Gastroesophageal sphincter (tissue), 4 donors: ENCODE measurements around the gene BORCS6. TPM values are rescaled to one million over a fixed set of nuclear protein-coding genes. Genes with fewer than 3 reads are reported as not detected.
A peak's percentile ranks its signal among the peaks of the same experiment; 100 is the strongest.

Source experiments
- ATAC-seq: fragments of 150-250 bp; one replicate; pipeline ENCODE4 v1.9.1; 2016; ENCODE audit warnings: mild to moderate bottlenecking, moderate library complexity
- H3K27ac ChIP-seq, 4 donors: fragments of 200-600 bp; sonication (generic) in 3 of 4; 1 replicate in 3 of 4; 2 replicates in 1 of 4; pipeline ENCODE4 v1.5.1; 2016 to 2019
- H3K27me3 ChIP-seq: fragments of 200-600 bp; sonication (generic); one replicate; pipeline ENCODE4 v1.5.1; 2019
- H3K36me3 ChIP-seq, 2 donors: fragments of 200-600 bp; sonication (generic); one replicate each; pipeline ENCODE4 v1.5.1; 2019; ENCODE audit warnings: control low read depth in 1 of 2
- H3K4me1 ChIP-seq, 3 donors: fragments of 200-600 bp; sonication (generic); 1 replicate in 2 of 3; 2 replicates in 1 of 3; pipeline ENCODE4 v1.5.1; 2016 to 2019; ENCODE audit warnings: control low read depth in 2 of 3
- H3K4me3 ChIP-seq, 2 donors: fragments of 200-600 bp; sonication (generic); one replicate each; pipeline ENCODE4 v1.5.1; 2019; ENCODE audit warnings: mild to moderate bottlenecking in 1 of 2, moderate library complexity in 1 of 2
- H3K9me3 ChIP-seq, 3 donors: fragments of 200-600 bp; sonication (generic); one replicate each; pipeline ENCODE4 v1.5.1; 2017 to 2019; ENCODE audit warnings: control low read depth in 2 of 3
- CTCF ChIP-seq, 4 experiments: fragments of 200-600 bp in 2 of 4; fragments of 450-650 bp in 2 of 4; sonication (generic) in 1 of 4; IDR thresholded peaks; one replicate each; pipeline ENCODE4 v1.5.1; 2017 to 2019; ENCODE audit warnings: antibody characterized with exemption in 4 of 4, mild to moderate bottlenecking in 2 of 4, moderate library complexity in 2 of 4
- EP300 ChIP-seq: sonication (generic); formaldehyde crosslinking; IDR thresholded peaks from one replicate; pipeline ENCODE4 v1.6.1; 2017; ENCODE audit warnings: antibody characterized with exemption, mild to moderate bottlenecking
- POLR2A ChIP-seq, 2 donors: fragments of 450-650 bp; IDR thresholded peaks; one replicate each; pipeline ENCODE4 v1.6.1; 2017; ENCODE audit warnings: antibody characterized with exemption in 2 of 2, mild to moderate bottlenecking in 2 of 2, moderate library complexity in 1 of 2
- POLR2AphosphoS5 ChIP-seq: sonication (generic); formaldehyde crosslinking; IDR thresholded peaks from one replicate; pipeline ENCODE4 v1.6.1; 2017; ENCODE audit warnings: antibody characterized with exemption
- WGBS, 2 donors: methylation state at CpG; one replicate each; pipeline ENCODE4 v1.1.5; 2018; ENCODE audit warnings: low coverage in 1 of 2; 5-methylcytosine and 5-hydroxymethylcytosine counted together
- total RNA-seq, 4 donors: library from RNA; depleted of rRNA; stranded (reverse); fragments of >200 nt; gene quantifications; one replicate each; pipeline ENCODE4 v1.1.0, GENCODE V29; 2016

Gene BORCS6
- total RNA-seq, 4 donors from 2014 or later, result 8.1 to 16.1 (median 12.4) TPM

GRCh38 chr17:8192070-8192815 lies 2.3 kb upstream of the BORCS6 start:
- WGBS, 2 donors, result 7 to 15% methylated on average over 9 to 11 of the region's 12 CpGs
- ATAC-seq, result peak; percentile 67
- Histone ChIP-seq H3K27ac (peak overlapping the region; percentile 47 to 87 (median 80)), H3K36me3 (no peaks in the 10 kb centered on the region), H3K27me3 (no peaks in the 10 kb centered on the region), H3K4me1 (peaks cover 6 to 49% (median 18%) of the 10 kb centered on the region in 3 donors), H3K4me3 (peak overlapping the region; percentile 18 to 37), H3K9me3 (no peaks in the 10 kb centered on the region)
- TF ChIP-seq CTCF (IDR thresholded peaks at IDR 0.05) (no peak), POLR2AphosphoS5 (peak; percentile 69), EP300 (no peak), POLR2A (IDR thresholded peaks at IDR 0.05) (peak; percentile 45 to 59)

- 0 to 12% methylated on average over 4 to 5 of the region's 6 CpGs for WGBS, 2 donors
- no peak for ATAC-seq
Measured at GRCh38 chr17:8190506-8190905, 526 bp upstream of the BORCS6 start.

GRCh38 chr17:8189041-8189710 lies 804 bp downstream of the BORCS6 start:
- no peaks in the 10 kb centered on the region for H3K36me3 ChIP-seq
- TF ChIP-seq CTCF (IDR thresholded peaks at IDR 0.05), result no peak
- no peak for TF ChIP-seq EP300
- no peak for TF ChIP-seq POLR2AphosphoS5
- peak overlapping the region; percentile 77 to 78 for H3K4me3 ChIP-seq
- no peaks in the 10 kb centered on the region for H3K9me3 ChIP-seq
- peaks cover 6 to 65% (median 18%) of the 10 kb centered on the region in 3 donors for H3K4me1 ChIP-seq
- ATAC-seq, result no peak
- no peaks in the 10 kb centered on the region for H3K27me3 ChIP-seq
- peak overlapping the region; percentile 86 to 98 (median 96) for H3K27ac ChIP-seq
- no CpG with 5 or more reads among the region's 67 CpGs for WGBS, 2 donors

More at GRCh38 chr17:8190506-8190905, 526 bp upstream of the BORCS6 start:
- Histone ChIP-seq H3K4me3 (peak overlapping the region in 1 of 2 donors; percentile 77), H3K36me3 (no peaks in the 10 kb centered on the region), H3K27ac (peak overlapping the region; percentile 10 to 98 (median 96)), H3K9me3 (no peaks in the 10 kb centered on the region), H3K4me1 (peaks cover 6 to 64% (median 18%) of the 10 kb centered on the region in 3 donors), H3K27me3 (no peaks in the 10 kb centered on the region)
- TF ChIP-seq POLR2A (IDR thresholded peaks at IDR 0.05) (no peak), POLR2AphosphoS5 (no peak), CTCF (IDR thresholded peaks at IDR 0.05) (no peak), EP300 (no peak)

GRCh38 chr17:8188263-8188839 lies 1.6 kb downstream of the BORCS6 start:
- Histone ChIP-seq H3K27ac (peak overlapping the region; percentile 86 to 98 (median 96)), H3K4me3 (peak overlapping the region; percentile 77 to 78), H3K9me3 (no peaks in the 10 kb centered on the region), H3K36me3 (no peaks in the 10 kb centered on the region), H3K4me1 (peaks cover 6 to 65% (median 18%) of the 10 kb centered on the region in 3 donors), H3K27me3 (no peaks in the 10 kb centered on the region)
- WGBS, 2 donors, result 21 to 30% methylated on average over 2 of the region's 12 CpGs
- TF ChIP-seq EP300 (no peak), CTCF (IDR thresholded peaks at IDR 0.05) (no peak), POLR2AphosphoS5 (no peak), POLR2A (IDR thresholded peaks at IDR 0.05) (no peak)
- no peak for ATAC-seq
